ENCODE data around the gene AFF1.
"Not testable (repeated sequence)": the region's sequence is repeated elsewhere in the genome, so short reads cannot be mapped to it uniquely, and the experiment has no call there.

Gene AFF1

DNA sequence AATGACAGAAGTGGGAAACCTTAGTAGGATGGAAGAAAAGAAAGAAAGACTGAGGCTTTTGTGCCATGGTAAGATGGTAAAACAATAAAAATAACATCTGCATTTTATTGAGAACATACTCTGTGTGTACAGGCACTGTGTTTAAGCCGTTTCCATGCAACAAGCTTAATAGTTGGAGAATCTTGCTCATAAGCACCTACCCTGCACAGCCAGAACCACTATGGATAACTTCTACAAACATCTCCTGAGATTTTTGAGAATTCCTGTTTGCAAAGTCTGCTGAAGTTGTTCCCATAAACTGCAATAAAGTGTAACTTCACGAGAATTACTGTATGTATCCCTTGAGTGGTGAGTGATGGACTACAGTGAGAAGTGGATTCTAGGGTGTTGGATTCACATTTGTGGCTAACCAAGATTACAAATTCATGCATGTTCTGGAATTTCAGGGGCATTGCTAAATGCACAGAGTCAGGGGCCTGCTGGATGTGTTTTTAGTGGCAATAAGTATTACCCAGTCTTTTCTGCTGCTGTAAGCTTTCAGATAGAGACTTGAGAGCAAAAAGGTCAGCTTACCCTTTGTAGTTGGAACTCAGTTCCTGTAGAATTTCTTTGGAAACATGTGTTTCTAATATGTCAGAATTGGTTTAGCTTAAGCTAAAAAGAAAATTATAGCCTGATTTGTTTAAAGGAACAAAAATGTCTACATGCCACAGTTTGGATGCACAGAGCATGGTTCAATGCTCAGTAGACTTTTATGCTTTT is 132.5 kb downstream of the AFF1 start:
- no peak for DNase-seq

- no peak for DNase-seq
Measured at GRCh38 chr4:87068583-87069021, 133.8 kb downstream of the AFF1 start.

- no peak for DNase-seq
Measured at GRCh38 chr4:87069037-87069742, 134.4 kb downstream of the AFF1 start.

DNA sequence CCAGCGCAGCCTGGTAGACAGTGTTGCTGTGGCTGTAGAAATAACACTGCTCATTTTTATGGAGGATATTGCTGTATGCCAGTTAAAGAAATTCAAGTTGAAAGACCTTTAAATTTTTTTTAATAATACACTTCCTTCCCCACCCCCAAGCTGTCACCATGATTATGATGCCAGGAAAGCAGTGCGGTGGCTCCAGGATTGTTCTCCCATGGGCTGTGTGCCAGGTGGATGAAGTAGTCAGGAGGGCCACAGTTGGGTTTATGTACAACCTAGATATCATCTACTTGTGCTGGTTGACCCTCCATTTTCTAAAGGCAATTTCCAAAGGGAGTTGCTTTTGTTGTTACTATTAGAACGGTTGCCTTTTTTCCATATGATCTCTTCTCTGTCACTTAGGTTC is 136.6 kb downstream of the AFF1 start:
- DNase-seq: no peak

DNA sequence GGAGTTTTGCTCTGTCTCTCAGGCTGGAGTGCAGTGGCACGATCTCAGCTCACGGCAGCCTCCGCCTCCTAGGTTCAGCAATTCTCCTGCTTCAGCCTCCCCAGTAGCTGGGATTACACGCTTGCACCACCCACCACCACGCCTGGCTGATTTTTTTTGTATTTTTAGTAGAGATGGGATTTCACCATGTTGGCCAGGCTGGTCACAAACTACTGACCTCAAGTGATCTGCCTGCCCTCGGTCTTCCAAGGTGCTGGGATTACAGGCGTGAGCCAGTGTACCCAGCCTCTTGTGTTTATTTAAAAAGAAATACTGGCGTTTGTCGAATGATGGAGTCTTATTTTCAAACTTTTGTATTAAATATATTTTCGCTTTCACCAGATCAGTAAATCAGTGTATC is 137.7 kb downstream of the AFF1 start:
- not testable (repeated sequence) for DNase-seq

DNA sequence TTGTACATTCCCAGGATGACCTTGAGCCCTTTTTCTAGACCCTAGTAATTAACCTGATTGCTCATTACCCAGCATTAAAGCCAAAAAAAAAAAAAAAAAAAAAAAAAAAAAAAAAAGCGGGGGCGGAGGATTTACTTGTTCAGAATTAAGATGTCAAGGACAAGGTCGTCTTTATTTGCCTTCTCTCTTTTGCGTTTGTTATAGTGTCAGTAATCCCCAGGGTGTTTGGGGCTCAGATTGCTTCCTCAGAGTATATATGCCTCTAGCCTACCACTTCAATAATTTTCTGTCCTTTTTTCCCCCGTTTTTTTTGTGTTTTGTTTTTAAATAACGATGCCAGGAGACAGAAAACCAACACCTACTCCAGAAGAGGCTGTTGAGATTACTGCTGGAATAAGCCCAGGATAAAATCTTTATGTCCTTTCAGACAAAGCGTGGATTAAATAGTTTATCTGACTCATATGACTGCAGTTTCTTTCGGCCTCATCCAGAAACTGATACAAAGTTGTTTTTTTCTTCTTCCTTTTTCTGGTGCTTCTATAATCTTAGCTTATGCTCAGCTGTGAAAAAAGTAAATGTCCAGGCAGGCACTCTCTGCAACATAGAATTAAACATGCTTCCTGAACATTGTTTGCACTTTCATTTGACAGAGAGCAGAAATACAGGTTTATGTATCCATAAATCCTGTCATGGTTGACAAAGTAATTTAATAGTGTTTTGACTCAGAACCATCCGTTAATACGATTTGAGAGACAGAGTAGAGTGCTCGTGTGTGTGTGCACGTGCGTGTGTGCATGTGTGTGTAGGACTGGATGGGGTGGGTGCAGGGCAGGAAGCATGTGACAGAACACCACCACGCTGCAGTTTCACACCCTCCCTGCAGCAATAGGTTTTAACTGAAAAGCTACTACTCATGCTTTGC is 138.6 kb downstream of the AFF1 start:
- DNase-seq: peak; percentile 90

- DNase-seq: no peak
Measured at GRCh38 chr4:87074121-87074488, 139.3 kb downstream of the AFF1 start.

- no peak for DNase-seq
Measured at GRCh38 chr4:87075876-87076275, 141.1 kb downstream of the AFF1 start.

- DNase-seq: no peak
Measured at GRCh38 chr4:87076690-87077358, 142.0 kb downstream of the AFF1 start.

DNA sequence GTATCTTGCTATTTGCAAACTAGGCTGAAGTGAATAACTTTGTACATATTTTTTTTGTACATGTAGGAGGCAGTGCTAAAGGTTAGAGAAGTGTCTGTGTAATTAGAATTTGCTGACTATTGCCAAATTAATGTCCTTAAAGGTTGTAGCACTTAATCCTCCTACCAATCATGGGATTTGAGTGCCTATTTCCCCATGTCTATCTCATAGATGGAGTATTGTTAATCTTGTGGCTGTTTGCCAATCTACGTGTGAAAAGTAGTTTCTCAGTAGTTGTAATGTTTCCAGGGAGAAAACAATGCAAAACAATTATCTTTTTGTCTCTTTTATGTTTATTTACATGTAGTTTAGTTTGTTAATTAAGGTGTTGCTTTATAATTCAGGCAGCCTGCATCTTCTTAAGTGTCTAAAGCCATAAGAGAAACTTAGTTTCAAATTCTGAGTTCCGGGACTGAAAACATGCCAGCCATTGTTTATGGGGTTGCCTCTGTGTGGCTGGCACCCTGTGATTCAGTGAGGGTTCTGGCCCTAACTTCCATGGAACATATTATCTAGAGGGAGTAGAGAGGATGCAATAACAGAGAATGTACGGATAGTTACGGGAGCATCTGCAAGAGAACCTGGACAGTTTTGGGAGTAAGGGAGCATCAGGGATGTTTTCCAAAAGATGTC is 143.2 kb downstream of the AFF1 start:
- DNase-seq: no peak

GRCh38 chr4:87078987-87079486 is 144.2 kb downstream of the AFF1 start:
- DNase-seq: no peak

DNA sequence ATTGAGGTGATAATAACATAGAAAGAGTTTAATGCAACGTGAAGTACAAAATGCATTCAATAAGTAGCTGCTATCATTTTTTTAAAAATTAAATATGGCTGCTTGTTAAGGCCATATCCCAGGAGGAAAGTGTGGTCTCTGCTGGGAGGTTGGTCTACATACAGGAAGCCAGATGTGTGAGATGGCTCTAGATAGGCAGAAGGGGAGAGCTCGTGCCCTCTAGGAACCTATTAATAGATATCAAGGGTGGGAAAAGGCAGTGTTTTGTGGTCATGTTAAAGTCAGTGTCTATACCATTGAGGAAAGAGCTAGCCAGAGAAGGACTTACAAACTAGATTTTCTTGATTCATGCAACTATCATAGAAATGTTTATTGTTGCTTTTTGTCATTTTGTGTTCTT is 145.2 kb downstream of the AFF1 start:
- no peak for DNase-seq

GRCh38 chr4:87080462-87080861 is 145.7 kb downstream of the AFF1 start:
- no peak for DNase-seq

GRCh38 chr4:87081826-87082225 is 147.0 kb downstream of the AFF1 start:
- DNase-seq: no peak

DNA sequence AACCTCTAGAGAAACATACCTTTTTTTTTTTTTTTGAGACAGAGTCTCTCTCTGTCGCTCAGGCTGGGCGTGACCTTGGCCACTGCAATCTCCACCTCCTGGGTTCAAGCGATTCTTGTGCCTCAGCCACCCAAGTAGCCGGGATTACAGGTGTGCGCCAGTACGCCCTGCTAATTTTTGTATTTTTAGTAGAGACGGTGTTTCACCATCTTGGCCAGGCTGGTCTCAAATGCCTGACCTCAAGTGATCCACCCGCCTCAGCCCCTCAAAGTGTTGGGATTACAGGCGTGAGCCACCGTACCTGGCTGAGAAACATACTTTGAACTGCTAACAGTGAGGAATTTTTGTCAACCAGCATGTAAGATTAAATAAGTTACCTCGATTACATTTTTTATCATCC is 150.9 kb downstream of the AFF1 start:
- DNase-seq: not testable (repeated sequence)

GRCh38 chr4:87086143-87086805 is 151.5 kb downstream of the AFF1 start:
- DNase-seq: no peak

DNA sequence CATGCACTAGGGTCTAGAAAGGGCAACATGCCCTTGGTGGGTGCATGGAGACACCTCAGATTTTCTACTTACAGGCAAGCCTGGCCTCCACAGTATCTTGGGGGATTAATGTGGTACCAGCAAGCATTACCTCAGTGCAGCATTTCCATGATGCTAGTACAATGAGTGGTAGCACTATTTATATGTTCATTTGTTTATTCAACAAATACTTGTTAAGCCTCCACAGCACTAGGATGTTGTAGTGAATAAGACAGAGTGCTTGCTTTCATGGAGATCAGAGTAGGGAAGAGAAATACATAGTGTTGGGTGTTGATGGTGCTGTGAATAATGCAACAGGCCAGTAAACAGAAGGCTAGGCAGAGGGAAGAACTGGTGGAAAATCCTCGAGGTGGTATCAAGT is 152.2 kb downstream of the AFF1 start:
- DNase-seq: no peak

- no peak for DNase-seq
Measured at GRCh38 chr4:87087420-87087819, 152.6 kb downstream of the AFF1 start.

DNA sequence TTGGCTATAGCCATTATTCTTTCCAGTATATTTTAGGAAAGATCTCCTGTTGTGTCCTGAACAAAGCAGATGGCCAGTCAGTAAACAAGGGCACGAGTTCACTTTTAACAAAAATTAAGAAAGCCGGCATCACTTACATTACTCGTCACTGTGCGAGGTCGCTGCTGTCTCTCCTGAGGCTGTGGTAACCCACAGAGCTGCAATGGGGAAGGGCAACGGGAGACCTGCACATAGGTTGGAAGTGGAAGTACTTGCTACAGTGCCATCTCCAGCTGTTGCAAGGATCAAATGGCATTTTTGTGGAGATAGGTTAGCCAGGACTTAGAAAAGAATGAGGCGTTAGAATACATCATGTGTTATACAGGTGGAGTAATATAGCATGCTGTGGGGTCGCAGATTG is 153.4 kb downstream of the AFF1 start:
- no peak for DNase-seq

- DNase-seq: no peak
Measured at GRCh38 chr4:87089368-87089767, 154.6 kb downstream of the AFF1 start.

- DNase-seq: no peak
Measured at GRCh38 chr4:87090305-87090704, 155.5 kb downstream of the AFF1 start.
